Fibroblast of pulmonary artery (primary cell): Measurements from ENCODE around the gene NT5C3A.

Experiments used
- DNase-seq: peaks from one replicate; pipeline ENCODE4 v3.0.0-alpha.2; 2010; ENCODE audit warnings: low read depth
- H3K4me3 ChIP-seq: replicated peaks from 2 replicates; pipeline ENCODE4 v1.5.1; 2011; ENCODE audit warnings: low read depth, mild to moderate bottlenecking, control low read depth, low read length, moderate library complexity
- TF ChIP-seq, protein P1 (sequence below): IDR thresholded peaks from 2 replicates; pipeline ENCODE4 v1.5.1; 2011; ENCODE audit warnings: mild to moderate bottlenecking, control low read depth, low read length, inconsistent platforms; ENCODE audit errors: missing control alignments

Gene NT5C3A

DNA sequence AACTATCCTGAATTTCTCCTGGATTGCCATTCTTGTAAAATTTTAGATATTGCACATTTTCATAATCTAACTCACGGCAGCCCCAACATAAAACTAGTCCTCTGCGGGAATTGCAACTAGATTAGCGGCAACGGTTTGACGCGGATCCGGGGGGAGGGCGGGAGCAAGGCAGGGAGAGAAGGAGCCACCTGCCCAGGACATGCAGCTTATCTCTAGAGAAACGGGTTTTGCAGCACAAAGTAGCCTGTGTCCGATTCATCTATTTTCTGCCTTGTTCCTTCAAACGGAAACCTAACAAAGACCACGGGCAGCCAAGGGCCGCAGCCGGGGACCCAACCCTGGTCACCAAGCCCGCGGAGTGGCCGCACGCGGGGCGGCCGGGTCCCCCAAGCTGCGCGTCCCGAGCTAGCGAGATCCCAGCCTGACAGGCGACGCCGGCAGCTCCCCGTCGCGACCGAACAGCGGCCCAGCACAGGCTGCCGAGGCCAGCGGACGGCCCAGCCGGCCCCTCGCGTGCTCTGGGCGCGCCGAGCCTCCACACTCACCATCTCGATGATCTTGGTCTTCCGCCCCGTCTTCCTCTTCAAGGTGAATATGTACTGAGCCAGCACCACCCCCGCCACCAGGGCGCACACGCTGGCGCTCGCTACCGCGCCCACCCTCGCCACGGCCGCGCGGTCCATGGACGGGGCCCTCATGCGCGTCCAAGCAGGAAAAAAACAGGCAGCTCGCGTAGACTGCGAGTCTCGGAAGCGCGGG, at the start of gene NT5C3A:
TSS of gene NT5C3A (minus strand) at position 754 of the 759 bp plus-strand sequence. CDS start at position 683, 71 bp downstream.
- H3K4me3 ChIP-seq: peak within 1 kb of the TSS; percentile 82
- TF ChIP-seq, protein P1, sequence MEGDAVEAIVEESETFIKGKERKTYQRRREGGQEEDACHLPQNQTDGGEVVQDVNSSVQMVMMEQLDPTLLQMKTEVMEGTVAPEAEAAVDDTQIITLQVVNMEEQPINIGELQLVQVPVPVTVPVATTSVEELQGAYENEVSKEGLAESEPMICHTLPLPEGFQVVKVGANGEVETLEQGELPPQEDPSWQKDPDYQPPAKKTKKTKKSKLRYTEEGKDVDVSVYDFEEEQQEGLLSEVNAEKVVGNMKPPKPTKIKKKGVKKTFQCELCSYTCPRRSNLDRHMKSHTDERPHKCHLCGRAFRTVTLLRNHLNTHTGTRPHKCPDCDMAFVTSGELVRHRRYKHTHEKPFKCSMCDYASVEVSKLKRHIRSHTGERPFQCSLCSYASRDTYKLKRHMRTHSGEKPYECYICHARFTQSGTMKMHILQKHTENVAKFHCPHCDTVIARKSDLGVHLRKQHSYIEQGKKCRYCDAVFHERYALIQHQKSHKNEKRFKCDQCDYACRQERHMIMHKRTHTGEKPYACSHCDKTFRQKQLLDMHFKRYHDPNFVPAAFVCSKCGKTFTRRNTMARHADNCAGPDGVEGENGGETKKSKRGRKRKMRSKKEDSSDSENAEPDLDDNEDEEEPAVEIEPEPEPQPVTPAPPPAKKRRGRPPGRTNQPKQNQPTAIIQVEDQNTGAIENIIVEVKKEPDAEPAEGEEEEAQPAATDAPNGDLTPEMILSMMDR: no peak
- peak; percentile 31 for DNase-seq

DNA sequence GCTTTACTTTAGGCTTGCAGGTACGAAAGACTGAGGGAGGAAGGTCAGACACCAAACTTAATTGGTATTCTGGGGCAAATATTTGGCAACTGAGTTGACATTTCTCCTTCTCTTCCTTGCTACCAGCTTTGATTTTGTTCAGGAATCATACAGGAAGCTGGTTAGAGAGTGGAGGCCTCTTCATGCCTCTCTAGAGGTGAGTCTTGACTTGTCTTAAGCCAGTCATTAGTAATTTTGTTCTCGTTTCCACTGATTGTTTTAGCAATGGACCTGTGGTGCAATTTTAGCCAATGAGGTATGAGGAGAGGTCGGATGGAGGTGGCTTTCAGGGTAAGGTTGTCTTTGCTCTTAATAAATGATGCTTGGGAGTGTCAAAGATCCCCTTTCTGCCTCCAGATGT, 49.0 kb upstream of the NT5C3A start:
- DNase-seq: no peak
- no peak overlapping the region for H3K4me3 ChIP-seq
- TF ChIP-seq, protein P1: no peak

DNA sequence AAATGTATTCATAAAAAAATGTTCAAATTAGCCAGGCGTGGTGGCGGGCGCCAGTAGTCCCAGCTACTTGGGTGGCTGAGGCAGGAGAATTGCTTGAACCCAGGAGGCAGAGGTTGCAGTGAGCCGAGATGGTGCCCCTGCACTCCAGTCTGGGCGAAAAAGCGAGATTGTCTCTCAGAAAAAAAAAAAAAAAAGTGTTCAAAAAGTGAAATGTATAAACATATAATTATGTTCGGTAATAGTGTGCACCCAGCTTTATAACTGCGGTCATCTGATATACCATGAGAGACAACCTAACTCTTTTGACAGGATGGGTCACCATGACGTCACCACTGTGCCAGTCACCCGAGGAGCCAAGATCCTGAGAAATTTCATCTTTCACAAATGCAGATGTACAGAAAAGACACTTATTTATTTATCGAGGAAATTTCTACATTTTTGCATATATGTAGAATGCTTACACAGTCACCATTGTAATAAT, 47.2 kb upstream of the NT5C3A start:
- TF ChIP-seq, protein P1: no peak

DNA sequence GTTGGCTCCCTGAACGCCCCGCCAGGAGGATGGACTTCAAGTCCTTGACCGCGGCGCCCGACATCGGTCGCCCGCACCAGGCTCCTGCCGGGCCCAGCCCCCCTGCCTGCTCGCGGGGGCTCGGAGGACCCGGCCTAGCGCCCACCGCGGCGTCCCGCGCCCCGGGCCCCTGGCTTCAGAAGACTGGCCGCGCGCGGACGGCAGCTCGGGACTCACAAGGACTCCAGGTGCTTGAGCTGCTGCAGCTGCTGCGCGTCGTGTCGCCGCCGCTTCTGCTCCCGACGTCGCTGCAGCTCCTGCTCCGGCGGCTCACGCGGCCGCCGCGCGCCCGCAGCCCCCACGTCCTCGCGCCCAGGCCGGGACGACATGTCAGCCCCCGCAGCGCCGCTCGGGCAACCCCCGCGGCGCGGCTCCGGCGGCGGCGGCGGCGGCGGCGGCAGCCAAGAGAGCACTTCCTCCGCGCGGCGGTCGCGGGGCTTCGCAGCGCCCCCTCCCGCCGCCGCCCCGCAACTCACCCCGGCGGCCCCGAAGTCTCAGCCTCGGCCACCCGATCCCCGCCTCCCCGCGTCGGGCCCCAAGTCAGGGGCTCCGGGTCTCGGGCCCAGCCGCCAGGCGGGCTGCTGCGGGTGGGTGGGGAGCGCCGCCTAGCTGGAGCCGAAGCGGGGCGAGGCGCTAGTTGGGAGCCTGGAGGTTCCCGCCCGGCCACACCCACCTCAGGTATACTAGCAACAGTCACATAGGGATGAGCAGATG, 46.6 kb upstream of the NT5C3A start, which contains the start of gene RP9:
TSS of gene RP9 (minus strand) at position 400 of the 753 bp plus-strand sequence. CDS start at position 368, 32 bp downstream.
- H3K4me3 ChIP-seq: peak within 1 kb of the TSS; percentile 83
- peak; percentile 53 for DNase-seq
- TF ChIP-seq, protein P1: no peak

More for the DNA sequence above, 47.2 kb upstream of the NT5C3A start:
- H3K4me3 ChIP-seq: peak overlapping the region; percentile 62
- DNase-seq: no peak

DNA sequence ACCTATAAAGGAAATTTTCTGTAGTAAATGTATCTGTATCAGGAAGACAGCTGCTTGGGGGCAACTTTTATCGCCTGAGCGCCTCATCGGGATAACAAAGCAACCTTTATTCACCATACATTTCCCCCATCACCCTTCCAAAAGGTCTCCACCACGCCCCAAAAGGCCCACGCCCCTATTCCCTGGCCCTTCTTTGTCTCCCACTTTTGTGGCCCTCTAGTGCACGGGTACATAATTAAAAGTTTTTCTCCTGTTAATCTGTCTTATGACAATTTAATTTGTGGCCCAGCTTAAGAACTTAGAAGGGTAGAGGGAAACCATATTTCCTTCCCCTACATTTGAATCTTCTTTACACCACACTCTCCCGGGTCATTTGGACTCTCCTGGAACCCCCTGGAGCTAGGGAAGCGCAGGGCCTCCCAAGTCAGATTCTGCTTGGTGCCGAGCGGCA, 46.0 kb upstream of the NT5C3A start:
- DNase-seq: no peak
- TF ChIP-seq, protein P1: peak; percentile 11
- H3K4me3 ChIP-seq: peak overlapping the region; percentile 83

DNA sequence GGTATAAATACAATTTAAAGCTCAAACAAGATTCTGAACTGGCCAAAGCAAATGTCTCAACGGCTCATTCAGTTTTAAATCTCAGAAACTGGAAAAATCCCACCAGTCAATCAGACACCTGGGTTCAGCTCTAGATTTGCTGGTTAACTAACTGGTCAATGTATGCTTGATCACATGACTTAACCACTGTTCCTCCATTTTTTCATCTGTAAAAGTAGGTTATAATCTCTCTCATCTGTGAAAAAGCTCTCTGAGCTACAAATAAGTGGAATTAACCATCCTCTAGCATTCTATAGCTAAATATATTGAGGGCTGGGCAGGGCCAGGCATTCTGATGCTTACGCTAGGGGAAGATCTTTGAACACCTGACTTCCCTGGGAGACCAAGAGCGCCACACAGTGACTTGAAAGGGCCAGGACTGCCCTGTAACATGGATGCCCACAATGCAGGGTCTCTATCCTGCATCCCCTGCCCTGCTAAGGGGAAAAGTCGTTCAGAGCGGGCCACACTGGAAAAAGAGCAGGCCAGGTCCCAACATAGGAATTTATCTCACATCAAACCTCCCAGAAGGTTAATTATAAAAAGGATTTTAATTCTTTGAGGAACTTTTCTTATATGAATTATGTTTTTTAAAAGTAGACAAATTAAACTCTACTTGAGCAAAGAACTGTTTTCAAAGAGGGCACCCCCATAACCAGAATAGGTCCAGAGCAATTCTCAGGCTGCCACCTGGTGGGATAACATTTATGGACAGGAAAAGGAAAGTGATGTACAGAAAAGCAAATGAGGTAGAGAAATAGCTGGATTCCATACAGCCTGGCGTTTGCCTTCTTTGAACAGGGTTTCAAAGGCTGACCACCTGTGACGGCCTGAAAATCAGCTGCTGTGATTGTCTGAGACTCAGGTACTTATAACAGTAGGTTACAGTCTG, 44.8 kb upstream of the NT5C3A start:
- DNase-seq: peak; percentile 67
- TF ChIP-seq, protein P1: peak; percentile 51
- peak overlapping the region; percentile 83 for H3K4me3 ChIP-seq
